Measurements from ENCODE around the gene STEAP1B. TPM values are rescaled to one million over a fixed set of nuclear protein-coding genes. Genes with fewer than 3 reads are reported as not detected.

STEAP1B gene
- total and polyA plus RNA-seq, 3 donors from 2014 or later, result 7.4 to 11.3 (median 11.3) TPM

- H3K36me3 ChIP-seq (ENCODE audit: low read depth, missing control alignments), result no peaks in the 10 kb centered on the region
- H3K27me3 ChIP-seq, result no peaks in the 10 kb centered on the region
- WGBS, 2 donors, result 77 to 90% methylated on average over 4 to 6 of the region's 6 CpGs
- H3K27ac ChIP-seq, result no peak overlapping the region
- peaks cover 3% of the 10 kb centered on the region for H3K4me1 ChIP-seq
- no peaks in the 10 kb centered on the region for H3K9me3 ChIP-seq
- intact Hi-C loops (cut with DNase I; ENCODE audit: low total_unique reads), result no loop called here
- TF ChIP-seq, protein P1, sequence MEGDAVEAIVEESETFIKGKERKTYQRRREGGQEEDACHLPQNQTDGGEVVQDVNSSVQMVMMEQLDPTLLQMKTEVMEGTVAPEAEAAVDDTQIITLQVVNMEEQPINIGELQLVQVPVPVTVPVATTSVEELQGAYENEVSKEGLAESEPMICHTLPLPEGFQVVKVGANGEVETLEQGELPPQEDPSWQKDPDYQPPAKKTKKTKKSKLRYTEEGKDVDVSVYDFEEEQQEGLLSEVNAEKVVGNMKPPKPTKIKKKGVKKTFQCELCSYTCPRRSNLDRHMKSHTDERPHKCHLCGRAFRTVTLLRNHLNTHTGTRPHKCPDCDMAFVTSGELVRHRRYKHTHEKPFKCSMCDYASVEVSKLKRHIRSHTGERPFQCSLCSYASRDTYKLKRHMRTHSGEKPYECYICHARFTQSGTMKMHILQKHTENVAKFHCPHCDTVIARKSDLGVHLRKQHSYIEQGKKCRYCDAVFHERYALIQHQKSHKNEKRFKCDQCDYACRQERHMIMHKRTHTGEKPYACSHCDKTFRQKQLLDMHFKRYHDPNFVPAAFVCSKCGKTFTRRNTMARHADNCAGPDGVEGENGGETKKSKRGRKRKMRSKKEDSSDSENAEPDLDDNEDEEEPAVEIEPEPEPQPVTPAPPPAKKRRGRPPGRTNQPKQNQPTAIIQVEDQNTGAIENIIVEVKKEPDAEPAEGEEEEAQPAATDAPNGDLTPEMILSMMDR (IDR thresholded peaks at IDR 0.05), result no peak
- TF ChIP-seq POLR2A (IDR thresholded peaks at IDR 0.05), result no peak
- no peak overlapping the region for H3K4me3 ChIP-seq
- no peak for DNase-seq
These were observed 81.5 kb downstream of the STEAP1B start for GRCh38 chr7:22418251-22419046.

DNA sequence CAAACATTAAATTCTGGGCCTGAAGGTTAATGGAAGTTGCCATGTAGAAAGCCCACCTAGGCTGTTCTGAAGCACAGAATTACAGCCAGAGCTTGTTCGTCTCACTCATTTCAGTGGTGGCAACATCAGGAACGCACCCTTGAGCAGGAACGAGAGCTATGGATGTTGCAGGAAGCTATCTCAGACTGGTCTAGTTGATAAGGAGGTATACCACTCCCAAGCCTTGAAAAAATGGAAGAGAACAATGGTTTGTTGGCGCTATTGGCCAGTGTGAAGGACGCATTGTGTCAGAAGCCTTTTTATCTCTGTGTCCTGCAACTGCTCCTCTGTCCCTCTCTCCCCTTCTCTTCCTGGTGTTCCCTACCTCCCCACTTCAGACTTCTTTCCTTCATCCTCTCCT is 82.1 kb downstream of the STEAP1B start:
- no peak overlapping the region for H3K27ac ChIP-seq
- H3K4me3 ChIP-seq, result no peak overlapping the region
- intact Hi-C loops (cut with DNase I; ENCODE audit: low total_unique reads), result no loop called here
- TF ChIP-seq, protein P1 (IDR thresholded peaks at IDR 0.05), result no peak
- TF ChIP-seq POLR2A (IDR thresholded peaks at IDR 0.05), result no peak
- H3K36me3 ChIP-seq (ENCODE audit: low read depth, missing control alignments), result no peaks in the 10 kb centered on the region
- no peaks in the 10 kb centered on the region for H3K27me3 ChIP-seq
- DNase-seq, result no peak
- 72 to 75% methylated on average over 5 of the region's 5 CpGs for WGBS, 2 donors
- no peaks in the 10 kb centered on the region for H3K9me3 ChIP-seq
- H3K4me1 ChIP-seq, result peaks cover 3% of the 10 kb centered on the region

GRCh38 chr7:22417349-22417748 is 82.6 kb downstream of the STEAP1B start:
- 93 to 95% methylated on average over 2 of the region's 2 CpGs for WGBS, 2 donors
- Histone ChIP-seq H3K4me3 (no peak overlapping the region), H3K27me3 (no peaks in the 10 kb centered on the region), H3K36me3 (ENCODE audit: low read depth, missing control alignments) (no peaks in the 10 kb centered on the region), H3K9me3 (no peaks in the 10 kb centered on the region), H3K4me1 (peaks cover 3% of the 10 kb centered on the region), H3K27ac (no peak overlapping the region)
- no peak for DNase-seq
- no peak for TF ChIP-seq POLR2A (IDR thresholded peaks at IDR 0.05)
- TF ChIP-seq, protein P1 (IDR thresholded peaks at IDR 0.05), result no peak
- intact Hi-C loops (cut with DNase I; ENCODE audit: low total_unique reads), result no loop called here

GRCh38 chr7:22414424-22414823 is 85.6 kb downstream of the STEAP1B start:
- 90 to 91% methylated on average over 2 of the region's 2 CpGs for WGBS, 2 donors
- intact Hi-C loops (cut with DNase I; ENCODE audit: low total_unique reads), result no loop called here
- TF ChIP-seq, protein P1 (IDR thresholded peaks at IDR 0.05), result no peak
- TF ChIP-seq POLR2A (IDR thresholded peaks at IDR 0.05), result no peak
- no peak overlapping the region for H3K4me3 ChIP-seq
- no peaks in the 10 kb centered on the region for H3K9me3 ChIP-seq
- H3K4me1 ChIP-seq, result peaks cover 3% of the 10 kb centered on the region
- H3K27me3 ChIP-seq, result no peaks in the 10 kb centered on the region
- H3K36me3 ChIP-seq (ENCODE audit: low read depth, missing control alignments), result no peaks in the 10 kb centered on the region
- H3K27ac ChIP-seq, result no peak overlapping the region
- DNase-seq, result no peak

GRCh38 chr7:22413211-22413610 is 86.8 kb downstream of the STEAP1B start:
- WGBS, 2 donors, result 85 to 100% methylated on average over 2 of the region's 2 CpGs
- Histone ChIP-seq H3K4me3 (no peak overlapping the region), H3K27me3 (no peaks in the 10 kb centered on the region), H3K4me1 (no peaks in the 10 kb centered on the region), H3K36me3 (ENCODE audit: low read depth, missing control alignments) (no peaks in the 10 kb centered on the region), H3K27ac (no peak overlapping the region), H3K9me3 (no peaks in the 10 kb centered on the region)
- no peak for TF ChIP-seq POLR2A (IDR thresholded peaks at IDR 0.05)
- TF ChIP-seq, protein P1 (IDR thresholded peaks at IDR 0.05), result no peak
- intact Hi-C loops (cut with DNase I; ENCODE audit: low total_unique reads), result no loop called here
- no peak for DNase-seq
